Fibroblast of the conjunctiva (primary cell): ENCODE measurements around the gene TNFAIP1.

Experiments used
- DNase-seq: peaks from one replicate; pipeline ENCODE4 v3.0.0-alpha.2; 2010; ENCODE audit warnings: low read depth

TNFAIP1 gene

DNA sequence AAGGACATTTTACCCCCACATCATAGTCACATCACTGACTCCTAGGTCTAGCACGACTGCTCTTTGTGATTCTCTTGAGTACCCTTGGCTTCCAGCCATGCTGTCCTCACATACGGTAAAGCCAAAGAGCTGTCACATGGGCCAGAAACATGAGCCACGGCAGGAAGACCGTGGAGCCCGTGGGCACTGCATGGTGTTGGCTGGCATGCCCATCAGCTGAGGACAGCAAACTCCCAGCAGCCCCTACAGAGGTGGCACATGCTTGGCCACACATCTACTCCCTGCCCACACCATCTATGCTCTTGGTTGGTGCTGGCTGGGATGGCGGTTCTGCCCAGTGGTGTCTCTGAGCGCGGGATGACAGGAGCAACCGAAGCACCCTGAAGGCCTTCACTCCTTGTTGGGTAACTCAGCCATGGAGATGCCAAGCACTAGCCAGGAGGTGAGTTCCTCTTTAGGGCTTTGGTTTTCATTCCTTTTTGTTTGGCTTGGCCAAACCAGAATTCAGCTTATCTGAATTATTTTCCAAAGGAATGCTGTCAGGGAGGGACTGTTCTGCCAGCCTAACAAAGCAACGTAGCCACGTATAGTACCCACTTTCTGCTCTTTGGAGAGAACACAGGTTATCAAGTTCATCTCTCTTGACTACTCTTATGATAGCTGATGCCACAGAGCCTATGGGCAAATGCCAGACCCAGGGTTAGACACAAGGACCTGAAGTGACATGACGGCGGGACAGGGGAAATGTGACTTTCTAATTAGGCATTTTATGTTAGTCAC, 10.0 kb downstream of the TNFAIP1 start:
- no peak for DNase-seq

- DNase-seq: no peak
These were observed 10.6 kb downstream of the TNFAIP1 start for GRCh38 chr17:28346199-28346580.

- DNase-seq: no peak
These were observed 11.2 kb downstream of the TNFAIP1 start for GRCh38 chr17:28346746-28347246.

DNA sequence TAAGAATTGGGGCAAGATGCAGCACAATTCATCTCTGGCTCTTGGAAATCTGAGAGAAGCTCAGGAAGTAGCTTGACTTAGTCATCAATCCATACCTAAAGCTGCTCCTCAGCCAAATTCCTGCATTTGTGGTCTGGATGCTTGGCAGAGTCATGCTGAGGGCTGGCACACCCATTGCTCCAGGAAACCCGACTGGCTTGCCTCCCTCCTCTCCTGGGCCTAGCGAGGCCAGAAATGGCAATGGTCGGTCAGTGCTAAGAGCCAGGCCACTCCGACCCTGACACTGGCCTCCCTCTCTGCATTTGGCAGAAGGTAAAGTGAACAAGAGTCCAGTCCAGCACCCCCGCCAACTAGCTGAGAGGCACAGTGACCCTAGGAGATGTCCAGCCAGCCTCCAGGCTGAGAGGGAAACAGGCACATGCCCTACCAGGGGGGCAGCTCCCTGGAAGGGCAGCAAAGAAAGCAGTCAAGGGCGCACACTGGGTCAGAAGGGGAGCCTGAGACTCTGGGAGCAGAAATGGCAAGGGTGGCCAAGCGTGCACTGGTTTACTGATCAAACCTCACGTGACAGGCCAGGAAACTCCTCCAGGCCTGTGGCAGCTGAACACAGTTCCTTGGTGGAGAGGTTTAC, 11.8 kb downstream of the TNFAIP1 start:
- peak; percentile 61 for DNase-seq

DNA sequence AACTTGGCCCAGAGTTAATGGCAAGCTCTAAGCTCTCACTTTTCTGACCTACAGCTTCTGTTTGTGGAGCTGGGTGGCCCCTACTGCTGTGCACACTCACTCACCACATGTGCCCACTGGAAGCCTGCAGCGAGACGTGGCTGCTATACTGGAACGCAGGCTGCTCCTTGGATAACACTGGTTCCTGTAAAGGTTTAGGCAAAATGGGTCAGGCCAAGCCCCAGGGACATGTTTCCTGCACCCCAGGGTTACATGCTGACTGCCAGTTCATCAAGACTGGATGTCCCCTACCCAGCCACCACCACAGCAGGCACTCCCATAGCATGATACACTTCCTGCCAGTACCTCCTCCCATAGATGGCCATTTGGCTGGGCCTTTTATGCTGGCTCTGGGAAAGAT, 13.4 kb downstream of the TNFAIP1 start:
- DNase-seq: no peak

DNA sequence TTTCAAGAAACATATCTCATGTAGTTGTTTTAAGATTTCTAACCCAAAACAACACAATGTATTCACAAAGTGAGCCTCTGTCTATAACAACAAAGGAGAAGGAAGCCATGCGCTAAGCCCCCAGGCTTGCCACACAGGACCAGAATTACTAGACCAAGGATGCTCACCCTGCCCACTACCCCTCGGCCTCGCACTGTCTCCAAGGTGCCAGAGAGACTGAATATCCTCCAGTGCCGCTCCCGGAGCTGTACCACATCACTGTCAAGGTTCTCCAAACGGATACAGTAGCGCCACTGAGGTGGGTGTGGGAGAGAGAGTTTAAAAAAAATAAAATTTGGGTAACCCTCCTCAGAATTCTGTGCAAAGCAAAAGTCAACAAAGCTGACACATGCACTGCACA, 14.7 kb downstream of the TNFAIP1 start:
- no peak for DNase-seq

- DNase-seq: peak; percentile 87
These were observed 21.7 kb downstream of the TNFAIP1 start, which contains the start of gene POLDIP2 for GRCh38 chr17:28357061-28357900. POLDIP2 (minus strand) TSS chr17:28357527; CDS start chr17:28357448, 79 bp downstream.

DNA sequence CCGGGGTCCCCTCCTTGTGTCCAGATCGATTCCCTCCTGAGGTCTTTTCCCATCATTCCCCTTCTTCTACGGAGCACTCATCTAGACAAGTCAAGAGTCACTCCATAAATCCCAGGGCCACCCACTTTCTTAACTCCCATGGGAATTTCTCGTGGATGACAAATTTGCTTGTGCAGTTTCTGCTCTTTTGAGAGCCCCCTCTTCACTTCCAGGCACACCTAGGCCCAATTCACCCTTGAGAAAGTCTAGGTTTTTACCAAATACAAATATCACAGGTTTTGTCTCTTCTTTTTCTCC, 22.3 kb downstream of the TNFAIP1 start:
- no peak for DNase-seq

GRCh38 chr17:28363186-28363585, 27.6 kb downstream of the TNFAIP1 start:
- DNase-seq: no peak

DNA sequence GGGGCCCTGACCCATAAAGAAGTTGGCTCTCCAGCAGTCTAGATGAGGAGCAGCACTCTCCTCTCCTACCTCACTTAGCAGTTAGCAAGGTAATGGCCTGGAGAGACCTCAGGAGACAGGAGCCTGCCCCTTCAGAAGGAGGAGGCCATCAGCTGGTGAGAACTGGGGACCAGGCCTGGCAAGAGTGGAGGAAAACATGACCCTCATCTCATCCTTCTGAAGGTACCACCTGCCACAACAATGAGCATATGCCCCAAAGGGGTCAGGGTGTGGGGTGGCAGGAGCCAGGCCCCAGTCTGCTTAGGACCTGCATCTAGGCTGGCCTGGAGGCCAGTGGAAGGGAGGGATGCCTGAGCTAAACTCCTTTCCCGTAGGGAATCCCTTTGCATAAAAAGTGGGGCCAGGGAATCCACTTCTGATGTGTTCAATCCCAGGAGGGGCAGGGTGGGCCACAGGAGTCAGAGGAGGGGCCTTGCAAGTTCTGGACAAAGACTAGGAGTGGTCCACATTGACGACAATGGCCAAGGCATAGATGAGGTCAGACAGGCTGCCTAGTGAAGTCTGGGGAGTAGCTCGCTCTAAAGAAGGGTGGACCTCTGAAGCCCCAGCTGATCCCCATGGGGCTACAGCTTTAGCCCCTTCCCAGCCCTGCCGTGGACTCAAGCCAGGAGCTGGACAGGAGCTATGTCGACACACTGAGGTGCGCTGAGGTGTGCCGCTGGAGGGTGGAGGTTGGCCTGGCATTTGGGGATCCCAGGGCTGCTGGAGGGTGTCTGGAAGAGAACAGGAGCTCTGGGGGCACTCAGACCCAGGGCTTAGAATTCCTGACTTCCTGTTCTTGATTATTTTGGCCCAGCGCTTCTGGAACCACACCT, 28.5 kb downstream of the TNFAIP1 start:
- no peak for DNase-seq

DNA sequence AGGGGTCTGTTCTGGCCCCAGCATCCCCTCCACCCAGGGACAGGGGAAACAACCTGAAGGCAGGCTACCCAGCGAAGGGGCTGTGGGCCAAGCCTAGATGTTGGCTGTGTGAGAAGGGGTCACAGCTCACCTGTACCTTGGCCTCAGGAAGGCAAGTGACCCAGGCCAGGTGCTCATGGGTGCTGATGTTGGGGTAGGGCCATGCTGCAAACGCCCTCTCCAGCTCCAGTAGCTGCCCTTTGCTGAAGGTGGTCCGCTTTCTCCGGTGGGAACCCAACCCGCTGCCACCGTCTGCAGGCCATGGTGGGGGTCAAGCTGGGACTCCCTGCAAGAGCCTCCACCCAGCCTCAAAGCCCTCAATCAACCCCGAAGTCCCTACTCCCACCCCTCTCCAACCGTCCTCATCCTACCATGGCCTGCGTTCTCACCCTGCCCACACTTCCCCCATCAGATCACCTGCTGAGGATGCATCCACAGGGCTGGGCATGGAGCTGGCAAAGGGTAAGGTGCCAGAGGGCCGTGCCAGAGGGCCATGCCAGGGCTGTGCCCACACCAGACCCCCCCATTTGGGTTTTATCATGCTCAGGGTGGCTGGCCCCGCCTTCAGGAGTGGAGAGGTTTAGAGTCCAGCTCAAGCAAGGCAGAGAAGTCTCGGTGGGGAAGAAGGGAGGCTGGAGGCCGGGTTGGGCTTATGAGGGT, 29.3 kb downstream of the TNFAIP1 start, which contains the start of gene SEBOX:
SEBOX (minus strand) TSS at position 535 of the 699 bp plus-strand sequence; CDS start at position 487, 48 bp downstream.
- DNase-seq: no peak

DNA sequence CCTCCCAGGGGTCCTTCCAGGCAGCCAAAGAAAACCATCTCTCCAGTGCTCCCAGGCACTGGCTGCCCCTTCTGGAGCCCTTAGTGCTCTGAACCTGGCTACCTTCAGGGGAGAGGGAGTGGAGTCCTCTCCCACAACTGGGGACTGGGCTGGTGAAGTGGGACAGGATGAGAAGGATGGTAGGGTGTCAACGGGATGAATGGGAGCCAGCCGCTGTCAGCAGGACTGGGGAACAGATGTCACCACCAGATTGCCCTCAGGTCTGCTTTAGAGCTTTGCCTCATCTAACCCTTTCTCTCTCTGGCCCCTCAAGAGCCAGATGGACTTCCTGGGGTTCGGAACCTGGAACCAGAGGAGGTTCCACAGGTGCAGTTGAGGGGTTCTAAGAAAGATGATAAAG, 29.9 kb downstream of the TNFAIP1 start:
- DNase-seq: no peak

- no peak for DNase-seq
These were observed 31.0 kb downstream of the TNFAIP1 start for GRCh38 chr17:28366605-28367004.

- no peak for DNase-seq
These were observed 32.2 kb downstream of the TNFAIP1 start for GRCh38 chr17:28367641-28368305.

DNA sequence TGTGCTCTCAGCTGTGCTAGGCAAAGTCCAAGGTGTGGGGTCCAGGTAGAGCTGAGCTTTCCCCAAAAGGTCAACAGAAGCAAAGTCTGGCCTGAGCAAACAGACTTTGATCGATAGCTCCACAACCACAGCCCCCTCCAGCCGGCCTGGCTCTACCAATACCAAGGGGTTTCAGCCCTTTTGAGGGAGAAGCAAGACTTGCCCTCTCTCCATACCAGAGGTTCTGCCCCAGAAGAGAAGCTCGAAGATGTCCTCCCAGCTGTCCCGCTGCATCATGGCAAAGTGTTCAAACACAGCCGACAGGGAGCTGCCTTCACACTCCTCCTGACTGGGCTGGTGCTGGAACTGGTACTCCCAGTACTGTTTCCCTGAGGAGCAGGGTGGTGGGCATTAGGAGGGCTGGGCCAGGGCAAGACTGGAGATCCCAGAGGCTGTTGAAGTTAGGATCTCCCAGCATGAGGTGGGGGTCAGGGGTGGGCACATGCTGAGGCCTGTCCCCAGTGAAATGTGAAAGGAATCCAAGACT, 32.8 kb downstream of the TNFAIP1 start:
- DNase-seq: no peak

- no peak for DNase-seq
These were observed 33.5 kb downstream of the TNFAIP1 start for GRCh38 chr17:28368915-28369683.

DNA sequence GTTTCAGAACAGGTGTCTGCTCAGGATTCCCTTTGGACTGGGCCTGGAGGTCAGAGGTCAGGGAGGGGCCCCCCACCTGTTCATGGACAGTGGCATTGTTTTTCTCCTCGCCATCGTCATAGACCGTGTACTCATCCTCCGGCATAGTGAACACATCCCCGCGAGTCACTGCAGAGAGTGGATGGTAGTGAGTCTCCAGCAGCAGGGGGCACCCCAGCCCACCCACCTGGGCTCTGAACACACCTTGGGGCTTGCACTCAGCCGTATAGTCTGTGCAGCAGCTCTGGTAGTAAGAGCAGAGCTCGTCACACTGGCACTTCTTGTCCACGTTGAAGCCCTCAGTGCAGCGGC, 34.1 kb downstream of the TNFAIP1 start:
- no peak for DNase-seq

GRCh38 chr17:28370035-28370743, 34.6 kb downstream of the TNFAIP1 start, which contains the start of gene VTN:
VTN (minus strand) TSS chr17:28370307; CDS start chr17:28370203, 104 bp downstream.
- DNase-seq: no peak

GRCh38 chr17:28370744-28371103, 35.2 kb downstream of the TNFAIP1 start:
- DNase-seq: no peak
